ENCODE results near the gene RBM39. TPM values are rescaled to one million over a fixed set of nuclear protein-coding genes. Genes with fewer than 3 reads are reported as not detected.
A peak's percentile ranks its signal among the peaks of the same experiment; 100 is the strongest.
"Not testable (repeated sequence)": the region's sequence is repeated elsewhere in the genome, so short reads cannot be mapped to it uniquely, and the experiment has no call there.

Gene RBM39
- total and polyA plus RNA-seq, 10 of the 15 experiments (the other 5 are each of a cell fraction or from before 2014, with no cell fraction given), result 135 to 280 (median 217) TPM

DNA sequence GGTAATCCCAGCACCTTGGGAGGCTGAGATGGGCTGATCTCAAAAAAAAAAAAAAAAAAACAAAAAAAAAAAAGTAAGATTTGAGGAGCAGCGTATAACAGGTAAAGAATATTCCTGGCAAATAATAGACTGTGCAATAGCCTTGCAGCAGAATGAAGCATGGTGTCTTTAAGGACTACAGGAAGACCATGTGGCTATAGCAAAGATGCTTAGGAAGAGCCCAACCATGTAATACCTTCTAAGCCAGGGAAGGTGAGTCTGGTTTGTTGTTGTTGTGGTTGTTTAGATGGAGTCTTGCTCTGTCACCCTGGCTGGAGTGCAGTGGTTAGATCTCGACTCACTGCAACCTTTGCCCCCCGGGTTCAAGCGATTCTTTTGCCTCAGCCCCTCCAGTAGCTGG lies 14.3 kb upstream of the RBM39 start:
- Histone ChIP-seq H3K4me1 (ENCODE audit: control insufficient read depth, insufficient read depth, low read length) (no peaks in the 10 kb centered on the region), H3K4me2 (ENCODE audit: control insufficient read depth, insufficient read depth) (no peak overlapping the region), H3K27ac (ENCODE audit: control insufficient read depth, insufficient read depth) (no peak overlapping the region), H3K9ac (ENCODE audit: control insufficient read depth, insufficient read depth, low read length) (no peak overlapping the region), H3K79me2 (ENCODE audit: control insufficient read depth, insufficient read depth, low read length) (no peaks in the 10 kb centered on the region), H3K36me3 (ENCODE audit: control insufficient read depth in 2 of 2, insufficient read depth in 2 of 2, low read length in 1 of 2) (no peaks in the 10 kb centered on the region), H3K27me3 (replicated peaks in 1 of 2; ENCODE audit: control insufficient read depth in 2 of 2, insufficient read depth in 2 of 2, low read length in 1 of 2) (no peaks in the 10 kb centered on the region), H2AFZ (ENCODE audit: control insufficient read depth, low read depth, low read length) (no peak overlapping the region), H3K9me3 (replicated peaks; ENCODE audit: control insufficient read depth, insufficient read depth, low read length) (no peaks in the 10 kb centered on the region), H3K4me3 (no peak overlapping the region), H4K20me1 (ENCODE audit: control insufficient read depth, insufficient read depth) (no peaks in the 10 kb centered on the region)
- RAD21 ChIA-PET (ENCODE audit: unreplicated experiment), result no interaction called here
- BruUV-seq (replicated peaks), result no TSS peak
- SMC1A ChIA-PET (ENCODE audit: uncharacterized antibody, unreplicated experiment), result interaction anchor here (1.9 kb wide), 1 partner anchor 14 kb away, joined by 5 read pairs; the partner anchor contains the start of gene RBM39
- in situ Hi-C loops (cut with MboI) (no loop called here), intact Hi-C loops (cut with micrococcal nuclease; ENCODE audit: unreplicated experiment) (no loop called here)
- POLR2A ChIA-PET, result interaction anchor here (0.6 to 0.7 kb wide), 3 partner anchors 145 to 354 kb away, joined by 3 to 6 read pairs (median 4); no protein-coding TSS in a partner anchor
- DNase-seq (ENCODE audit: low read depth, low spot score), result no peak
- 91% methylated on average over 4 of the region's 4 CpGs for WGBS (ENCODE audit: insufficient coverage, insufficient replicate concordance, low lambda C conversion rate, missing lambda C conversion rate)
- FAIRE-seq, result no peak
- ATAC-seq, result no peak
- no peak for TF ChIP-seq RB1 (IDR thresholded peaks at IDR 0.05; ENCODE audit: borderline replicate concordance)
- no peak for TF ChIP-seq LARP7 (IDR thresholded peaks at IDR 0.05)
- no peak for TF ChIP-seq SPI1 (IDR thresholded peaks at IDR 0.05; ENCODE audit: borderline replicate concordance, insufficient read depth, low read depth, low read length)
- TF ChIP-seq PAX8 (IDR thresholded peaks at IDR 0.05), result no peak
- CTCF ChIA-PET, result no interaction called here

DNA sequence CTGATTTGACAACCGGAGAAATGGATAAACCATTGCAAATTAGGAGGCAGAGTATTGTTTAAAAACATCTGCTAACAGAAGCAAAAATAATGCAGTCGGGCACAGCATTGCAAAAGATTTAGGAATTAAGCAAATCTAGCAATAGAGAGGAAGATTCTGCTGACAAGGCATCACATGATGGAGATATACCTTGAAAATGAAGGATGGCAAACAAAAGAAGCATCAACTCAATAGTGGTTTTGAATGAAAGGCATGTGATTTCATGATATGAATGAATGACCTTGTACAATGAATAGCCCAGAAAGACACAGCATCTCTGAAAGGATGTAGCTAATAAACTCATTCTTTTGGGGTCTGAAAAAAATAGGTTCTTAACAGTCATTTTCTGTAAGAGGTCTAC lies 8.6 kb upstream of the RBM39 start:
- ChIA-PET SMC1A (ENCODE audit: uncharacterized antibody, unreplicated experiment) (interaction anchor here (1.1 to 1.5 kb wide), 2 partner anchors 8 to 11 kb away, joined by 3 read pairs; partner anchors contain the start of gene RBM39), POLR2A (no interaction called here), RAD21 (ENCODE audit: unreplicated experiment) (no interaction called here), CTCF (interaction anchor here (0.9 kb wide), 1 partner anchor 8 kb away, joined by 4 read pairs; the partner anchor contains the start of gene RBM39)
- BruUV-seq (replicated peaks), result no TSS peak
- WGBS (ENCODE audit: insufficient coverage, insufficient replicate concordance, low lambda C conversion rate, missing lambda C conversion rate), result 68% methylated on average over 2 of the region's 2 CpGs
- no peak overlapping the region for H3K9ac ChIP-seq (ENCODE audit: control insufficient read depth, insufficient read depth, low read length)
- TF ChIP-seq CHD2 (IDR thresholded peaks at IDR 0.05; ENCODE audit: borderline replicate concordance, low read depth, low read length), result no peak
- TF ChIP-seq, protein P1, sequence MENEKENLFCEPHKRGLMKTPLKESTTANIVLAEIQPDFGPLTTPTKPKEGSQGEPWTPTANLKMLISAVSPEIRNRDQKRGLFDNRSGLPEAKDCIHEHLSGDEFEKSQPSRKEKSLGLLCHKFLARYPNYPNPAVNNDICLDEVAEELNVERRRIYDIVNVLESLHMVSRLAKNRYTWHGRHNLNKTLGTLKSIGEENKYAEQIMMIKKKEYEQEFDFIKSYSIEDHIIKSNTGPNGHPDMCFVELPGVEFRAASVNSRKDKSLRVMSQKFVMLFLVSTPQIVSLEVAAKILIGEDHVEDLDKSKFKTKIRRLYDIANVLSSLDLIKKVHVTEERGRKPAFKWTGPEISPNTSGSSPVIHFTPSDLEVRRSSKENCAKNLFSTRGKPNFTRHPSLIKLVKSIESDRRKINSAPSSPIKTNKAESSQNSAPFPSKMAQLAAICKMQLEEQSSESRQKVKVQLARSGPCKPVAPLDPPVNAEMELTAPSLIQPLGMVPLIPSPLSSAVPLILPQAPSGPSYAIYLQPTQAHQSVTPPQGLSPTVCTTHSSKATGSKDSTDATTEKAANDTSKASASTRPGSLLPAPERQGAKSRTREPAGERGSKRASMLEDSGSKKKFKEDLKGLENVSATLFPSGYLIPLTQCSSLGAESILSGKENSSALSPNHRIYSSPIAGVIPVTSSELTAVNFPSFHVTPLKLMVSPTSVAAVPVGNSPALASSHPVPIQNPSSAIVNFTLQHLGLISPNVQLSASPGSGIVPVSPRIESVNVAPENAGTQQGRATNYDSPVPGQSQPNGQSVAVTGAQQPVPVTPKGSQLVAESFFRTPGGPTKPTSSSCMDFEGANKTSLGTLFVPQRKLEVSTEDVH (IDR thresholded peaks at IDR 0.05; ENCODE audit: low read depth, partially characterized antibody), result no peak
- H3K36me3 ChIP-seq (ENCODE audit: control insufficient read depth in 2 of 2, insufficient read depth in 2 of 2, low read length in 1 of 2), result no peaks in the 10 kb centered on the region
- no peak overlapping the region for H3K4me3 ChIP-seq
- no peak for DNase-seq (ENCODE audit: low read depth, low spot score)
- no peak overlapping the region for H3K27ac ChIP-seq (ENCODE audit: control insufficient read depth, insufficient read depth)
- no peak overlapping the region for H2AFZ ChIP-seq (ENCODE audit: control insufficient read depth, low read depth, low read length)
- FAIRE-seq, result no peak
- no peak overlapping the region for H3K4me2 ChIP-seq (ENCODE audit: control insufficient read depth, insufficient read depth)
- in situ Hi-C loops (cut with MboI), result no loop called here
- no peaks in the 10 kb centered on the region for H3K79me2 ChIP-seq (ENCODE audit: control insufficient read depth, insufficient read depth, low read length)
- no peaks in the 10 kb centered on the region for H3K9me3 ChIP-seq (replicated peaks; ENCODE audit: control insufficient read depth, insufficient read depth, low read length)
- no peaks in the 10 kb centered on the region for H4K20me1 ChIP-seq (ENCODE audit: control insufficient read depth, insufficient read depth)
- H3K4me1 ChIP-seq (ENCODE audit: control insufficient read depth, insufficient read depth, low read length), result no peaks in the 10 kb centered on the region
- no peaks in the 10 kb centered on the region for H3K27me3 ChIP-seq (replicated peaks in 1 of 2; ENCODE audit: control insufficient read depth in 2 of 2, insufficient read depth in 2 of 2, low read length in 1 of 2)
- intact Hi-C loops (cut with micrococcal nuclease; ENCODE audit: unreplicated experiment), result no loop called here
- no peak for ATAC-seq

DNA sequence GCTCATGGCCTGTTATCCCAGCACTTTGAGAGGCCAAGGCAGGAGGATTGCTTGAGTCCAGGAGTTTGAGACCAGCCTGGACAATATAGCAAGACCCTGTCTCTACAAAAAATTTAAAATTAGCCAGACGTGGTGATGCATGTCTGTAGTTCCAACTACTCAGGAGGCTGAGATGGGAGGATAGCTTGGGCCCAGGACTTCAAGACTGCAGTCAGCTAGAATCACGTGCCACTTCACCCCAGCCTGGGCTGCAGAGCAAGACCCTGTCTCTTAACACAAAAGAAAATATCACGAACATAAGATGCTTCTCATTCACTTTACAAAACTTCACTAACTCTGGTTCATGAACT lies 2.4 kb upstream of the RBM39 start:
- ChIA-PET SMC1A (ENCODE audit: uncharacterized antibody, unreplicated experiment) (interaction anchor here (0.8 to 7.1 kb wide), 6 partner anchors 14 to 210 kb away, joined by 3 to 151 read pairs (median 4); partner anchors contain the start of genes PHF20 and SCAND1), POLR2A (interaction anchor here (1.0 to 6.9 kb wide), 7 partner anchors 10 to 210 kb away, joined by 3 to 214 read pairs (median 15); partner anchors contain the start of genes PHF20 and SCAND1), CTCF (interaction anchor here (0.6 to 7.6 kb wide), 5 partner anchors 16 to 209 kb away, joined by 3 to 69 read pairs (median 18); partner anchors contain the start of genes PHF20 and SCAND1), RAD21 (ENCODE audit: unreplicated experiment) (interaction anchor here (0.8 to 3.7 kb wide), 4 partner anchors 26 to 210 kb away, joined by 3 to 157 read pairs (median 18); partner anchors contain the start of genes PHF20 and SCAND1)
- H3K36me3 ChIP-seq (ENCODE audit: control insufficient read depth in 2 of 2, insufficient read depth in 2 of 2, low read length in 1 of 2); H3K27me3 ChIP-seq (replicated peaks in 1 of 2; ENCODE audit: control insufficient read depth in 2 of 2, insufficient read depth in 2 of 2, low read length in 1 of 2); DNase-seq (ENCODE audit: low read depth, low spot score); ATAC-seq; H3K4me1 ChIP-seq (ENCODE audit: control insufficient read depth, insufficient read depth, low read length); BruUV-seq (replicated peaks); H3K9ac ChIP-seq (ENCODE audit: control insufficient read depth, insufficient read depth, low read length); H3K9me3 ChIP-seq (replicated peaks; ENCODE audit: control insufficient read depth, insufficient read depth, low read length); H4K20me1 ChIP-seq (ENCODE audit: control insufficient read depth, insufficient read depth); in situ Hi-C loops (cut with MboI); FAIRE-seq: not testable (repeated sequence)
- H3K4me2 ChIP-seq (ENCODE audit: control insufficient read depth, insufficient read depth), result peak overlapping the region; percentile 51; the same call in 1 of the 2 replicates
- peaks cover 41% of the 10 kb centered on the region for H3K79me2 ChIP-seq (ENCODE audit: control insufficient read depth, insufficient read depth, low read length)
- peak overlapping the region; percentile 99; the same call in 1 of the 2 replicates for H3K27ac ChIP-seq (ENCODE audit: control insufficient read depth, insufficient read depth)
- intact Hi-C loops (cut with micrococcal nuclease; ENCODE audit: unreplicated experiment), result loop anchor here (10.0 kb wide), 1 partner anchor 1350 kb away; the partner anchor contains the start of gene RBL1
- peak overlapping the region; percentile 59; the same call in 1 of the 2 replicates for H2AFZ ChIP-seq (ENCODE audit: control insufficient read depth, low read depth, low read length)
- H3K4me3 ChIP-seq, result 0 out of 2 replicates have a peak overlapping the region, but pooled peaks have one; percentile 80
- 74% methylated on average over 3 of the region's 3 CpGs for WGBS (ENCODE audit: insufficient coverage, insufficient replicate concordance, low lambda C conversion rate, missing lambda C conversion rate)

Data from GM12878 (cell line).